Fibroblast of upper back skin (primary cell): ENCODE results near the gene SWT1.
"Not testable (repeated sequence)": the region's sequence is repeated elsewhere in the genome, so short reads cannot be mapped to it uniquely, and the experiment has no call there.

Experiments
- DNase-seq: peaks from one replicate; pipeline ENCODE4 v3.0.0-alpha.2; 2013

The SWT1 gene

DNA sequence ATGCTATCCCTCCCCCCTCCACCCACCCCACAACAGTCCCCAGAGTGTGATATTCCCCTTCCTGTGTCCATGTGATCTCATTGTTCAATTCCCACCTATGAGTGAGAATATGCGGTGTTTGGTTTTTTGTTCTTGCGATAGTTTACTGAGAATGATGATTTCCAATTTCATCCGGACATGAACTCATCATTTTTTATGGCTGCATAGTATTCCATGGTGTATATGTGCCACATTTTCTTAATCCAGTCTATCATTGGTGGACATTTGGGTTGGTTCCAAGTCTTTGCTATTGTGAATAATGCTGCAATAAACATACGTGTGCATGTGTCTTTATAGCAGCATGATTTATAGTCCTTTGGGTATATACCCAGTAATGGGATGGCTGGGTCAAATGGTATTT, 95.0 kb downstream of the SWT1 start:
- DNase-seq: not testable (repeated sequence)

DNA sequence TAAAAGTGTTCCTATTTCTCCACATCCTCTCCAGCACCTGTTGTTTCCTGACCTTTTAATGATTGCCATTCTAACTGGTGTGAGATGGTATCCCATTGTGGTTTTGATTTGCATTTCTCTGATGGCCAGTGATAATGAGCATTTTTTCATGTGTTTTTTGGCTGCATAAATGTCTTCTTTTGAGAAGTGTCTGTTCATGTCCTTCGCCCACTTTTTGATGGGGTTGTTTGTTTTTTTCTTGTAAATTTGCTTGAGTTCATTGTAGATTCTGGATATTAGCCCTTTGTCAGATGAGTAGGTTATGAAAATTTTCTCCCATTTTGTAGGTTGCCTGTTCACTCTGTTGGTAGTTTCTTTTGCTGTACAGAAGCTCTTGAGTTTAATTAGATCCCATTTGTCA, 95.4 kb downstream of the SWT1 start:
- not testable (repeated sequence) for DNase-seq

DNA sequence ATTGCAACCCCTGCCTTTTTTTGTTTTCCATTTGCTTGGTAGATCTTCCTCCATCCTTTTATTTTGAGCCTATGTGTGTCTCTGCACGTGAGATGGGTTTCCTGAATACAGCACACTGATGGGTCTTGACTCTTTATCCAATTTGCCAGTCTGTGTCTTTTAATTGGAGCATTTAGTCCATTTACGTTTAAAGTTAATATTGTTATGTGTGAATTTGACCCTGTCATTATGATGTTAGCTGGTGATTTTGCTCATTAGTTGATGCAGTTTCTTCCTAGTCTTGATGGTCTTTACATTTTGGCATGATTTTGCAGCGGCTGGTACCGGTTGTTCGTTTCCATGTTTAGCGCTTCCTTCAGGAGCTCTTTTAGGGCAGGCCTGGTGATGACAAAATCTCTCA, 98.6 kb downstream of the SWT1 start:
- DNase-seq: not testable (repeated sequence)

DNA sequence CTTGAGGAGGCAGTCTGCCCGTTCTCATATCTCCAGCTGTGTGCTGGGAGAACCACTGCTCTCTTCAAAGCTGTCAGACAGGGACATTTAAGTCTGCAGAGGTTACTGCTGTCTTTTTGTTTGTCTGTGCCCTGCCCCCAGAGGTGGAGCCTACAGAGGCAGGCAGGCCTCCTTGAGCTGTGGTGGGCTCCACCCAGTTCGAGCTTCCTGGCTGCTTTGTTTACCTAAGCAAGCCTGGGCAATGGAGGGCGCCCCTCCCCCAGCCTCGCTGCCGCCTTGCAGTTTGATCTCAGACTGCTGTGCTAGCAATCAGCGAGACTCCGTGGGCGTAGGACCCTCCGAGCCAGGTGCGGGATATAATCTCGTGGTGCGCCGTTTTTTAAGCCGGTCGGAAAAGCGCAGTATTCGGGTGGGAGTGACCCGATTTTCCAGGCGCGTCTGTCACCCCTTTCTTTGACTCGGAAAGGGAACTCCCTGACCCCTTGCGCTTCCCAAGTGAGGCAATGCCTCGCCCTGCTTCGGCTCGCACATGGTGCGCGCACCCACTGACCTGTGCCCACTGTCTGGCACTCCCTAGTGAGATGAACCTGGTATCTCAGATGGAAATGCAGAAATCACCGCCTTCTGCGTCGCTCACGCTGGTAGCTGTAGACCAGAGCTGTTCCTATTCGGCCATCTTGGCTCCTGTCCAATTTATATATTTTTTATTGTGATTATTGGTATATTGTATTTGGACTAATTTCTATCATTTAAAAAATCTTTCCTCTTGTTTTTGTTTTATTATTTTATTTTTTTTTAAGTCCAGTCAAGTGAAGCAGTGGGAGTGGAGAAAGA, 100.4 kb downstream of the SWT1 start:
- not testable (repeated sequence) for DNase-seq

DNA sequence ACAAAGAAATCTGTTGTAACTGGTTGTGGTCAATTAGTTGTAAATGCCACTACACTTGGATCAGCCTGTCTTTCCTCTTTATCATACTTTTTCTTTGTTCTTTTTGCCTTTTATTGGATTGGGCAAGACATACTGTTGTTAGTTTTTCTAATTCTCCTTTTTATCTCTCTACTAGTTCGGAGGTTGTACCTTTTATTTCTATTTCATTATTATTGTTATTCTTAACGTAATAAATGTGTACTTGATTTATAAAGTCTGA, 100.9 kb downstream of the SWT1 start:
- peak; percentile 7 for DNase-seq

DNA sequence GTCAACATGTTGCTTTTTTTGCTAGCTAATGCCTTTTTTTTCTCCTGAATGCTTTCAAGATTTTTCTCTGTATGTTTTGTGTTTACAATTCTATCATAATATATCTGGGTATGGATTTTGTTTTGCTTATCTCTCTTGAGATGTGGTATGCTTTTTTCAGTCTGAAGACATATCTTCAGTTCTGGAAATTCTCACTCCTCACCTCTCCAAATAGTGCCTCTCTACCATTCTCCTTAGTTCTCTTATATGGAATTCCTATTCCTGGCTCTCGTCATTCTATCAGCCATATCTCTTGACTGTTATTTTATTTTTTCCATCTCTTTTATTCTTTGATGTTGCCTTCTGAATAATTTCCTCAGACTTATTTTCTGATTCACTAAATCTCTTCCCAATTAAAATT, 101.7 kb downstream of the SWT1 start:
- no peak for DNase-seq

DNA sequence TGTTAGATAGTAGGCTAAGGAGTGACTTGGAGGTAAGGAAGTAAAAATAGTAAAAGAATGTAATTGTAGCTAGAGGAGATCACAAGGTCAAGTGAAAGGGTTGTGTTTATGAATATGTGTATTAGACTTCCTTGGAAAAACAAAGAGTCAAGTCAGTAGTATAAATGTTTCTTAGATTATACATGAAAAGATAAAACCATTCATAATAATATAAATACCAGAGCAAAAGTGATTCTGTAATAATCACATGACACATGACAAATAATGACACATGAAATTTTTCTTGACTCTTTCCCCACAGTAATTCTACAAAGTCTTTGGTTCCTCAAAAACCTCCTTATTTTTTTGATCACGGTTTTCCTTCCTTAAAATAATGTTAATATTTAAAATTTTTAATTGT, 103.6 kb downstream of the SWT1 start:
- no peak for DNase-seq

DNA sequence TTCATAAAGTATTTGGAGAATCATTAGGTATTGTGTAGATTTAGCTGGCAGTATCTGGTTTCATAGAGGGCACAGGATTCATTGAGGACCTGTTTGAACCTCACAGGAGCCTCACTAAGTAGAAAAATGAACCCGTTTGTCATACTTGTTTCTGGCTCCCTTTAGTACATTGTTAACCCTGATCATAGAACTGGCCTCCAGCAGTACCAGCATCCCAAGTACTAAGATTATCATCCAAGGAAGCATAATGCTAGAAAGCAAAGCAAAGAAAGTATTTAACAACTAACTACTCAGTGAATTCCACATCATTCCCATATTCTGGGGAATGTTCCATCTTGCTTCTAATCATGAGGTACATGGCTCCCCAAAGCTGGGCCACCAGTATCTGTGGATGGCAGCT, 105.2 kb downstream of the SWT1 start:
- DNase-seq: no peak

DNA sequence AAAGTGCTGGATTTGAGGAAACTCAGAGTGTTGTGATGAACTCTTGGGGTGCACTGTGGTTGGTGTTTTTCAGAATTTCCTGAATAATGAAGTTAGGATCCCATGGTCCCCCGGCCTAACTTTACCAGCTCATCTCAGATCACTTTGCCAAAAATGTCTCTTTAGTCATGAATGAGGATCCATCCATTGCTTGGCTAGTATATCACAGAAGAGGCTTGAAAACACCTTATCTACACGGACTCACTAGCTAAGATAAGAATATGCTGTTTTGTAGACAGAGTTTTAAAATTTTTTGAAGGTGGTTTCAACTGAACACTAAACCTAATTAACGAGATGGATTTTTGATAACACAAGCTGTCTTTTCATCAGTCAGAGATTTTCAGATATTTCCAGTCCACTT, 106.3 kb downstream of the SWT1 start:
- DNase-seq: no peak

DNA sequence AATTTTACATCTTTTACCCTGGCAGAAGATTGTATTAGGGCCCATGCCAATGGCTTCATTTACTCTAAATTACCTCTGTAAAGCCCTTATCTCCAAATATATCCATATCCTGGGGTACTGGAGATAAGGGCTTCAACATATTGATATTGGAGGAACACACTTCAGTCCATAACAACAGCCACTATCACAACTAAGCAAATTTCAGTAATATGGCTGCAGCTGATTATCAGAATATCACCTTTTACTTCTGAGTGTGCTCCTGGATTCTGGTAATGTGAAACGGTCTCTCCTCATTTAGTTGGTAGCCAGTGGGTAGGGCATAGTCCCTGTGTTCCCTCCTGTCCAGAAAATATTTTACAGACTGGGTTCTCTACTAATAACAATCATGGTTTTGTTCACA, 106.8 kb downstream of the SWT1 start:
- no peak for DNase-seq

DNA sequence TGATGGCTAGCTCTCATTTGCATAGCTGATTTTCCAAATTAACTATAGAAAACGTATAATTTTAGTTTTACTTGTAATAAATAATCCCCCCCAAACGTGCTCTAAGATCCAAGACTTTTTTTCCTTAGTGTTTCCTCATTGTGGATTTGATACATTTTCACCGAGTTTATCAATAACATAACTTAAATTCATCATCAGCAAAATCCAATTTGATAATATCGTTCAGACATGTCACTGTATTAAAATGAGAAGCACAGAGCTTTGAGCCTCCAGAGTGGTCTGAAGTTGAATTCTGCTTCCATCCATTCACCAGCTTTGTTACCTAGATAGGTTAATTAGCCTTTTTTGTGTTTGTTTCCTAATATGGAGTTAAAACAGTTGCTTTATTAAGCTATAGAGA, 108.3 kb downstream of the SWT1 start:
- no peak for DNase-seq

DNA sequence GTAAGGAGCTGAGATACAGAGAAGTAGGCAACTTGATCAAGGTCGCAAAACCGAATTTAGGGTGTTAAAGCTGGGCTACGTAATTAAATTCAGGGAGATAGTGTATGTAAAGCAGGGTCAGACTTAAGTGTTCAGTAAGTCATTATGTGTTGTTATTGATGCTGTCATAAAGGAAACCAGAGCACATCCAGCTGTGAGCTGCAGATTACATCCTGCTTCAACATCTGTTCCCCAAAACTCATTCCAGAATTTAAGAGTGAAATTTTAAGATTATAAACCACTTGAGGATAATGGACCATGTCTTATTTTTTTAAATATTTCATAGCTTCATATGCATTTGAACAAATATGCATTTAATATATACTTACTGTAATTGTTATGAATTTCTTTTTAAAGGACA, 110.3 kb downstream of the SWT1 start:
- DNase-seq: no peak

DNA sequence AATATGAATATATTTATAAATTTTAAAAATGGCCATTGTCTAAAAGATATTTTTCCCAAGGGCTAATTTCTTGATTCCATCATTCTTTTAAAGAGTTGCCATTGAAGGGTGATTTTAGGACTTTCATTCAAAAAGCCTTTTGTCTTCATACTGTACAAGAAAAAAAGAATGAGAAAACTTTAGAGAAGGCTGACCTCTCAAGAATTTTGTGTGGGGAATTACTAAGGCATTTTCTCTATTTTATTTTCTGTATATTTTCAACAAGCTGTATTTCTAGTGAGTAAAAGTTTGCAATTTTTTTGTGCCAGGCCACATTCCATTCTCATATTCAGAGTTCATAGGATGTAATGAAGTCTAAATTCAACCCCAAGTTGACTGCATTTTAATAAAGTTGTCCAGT, 110.7 kb downstream of the SWT1 start:
- DNase-seq: no peak

DNA sequence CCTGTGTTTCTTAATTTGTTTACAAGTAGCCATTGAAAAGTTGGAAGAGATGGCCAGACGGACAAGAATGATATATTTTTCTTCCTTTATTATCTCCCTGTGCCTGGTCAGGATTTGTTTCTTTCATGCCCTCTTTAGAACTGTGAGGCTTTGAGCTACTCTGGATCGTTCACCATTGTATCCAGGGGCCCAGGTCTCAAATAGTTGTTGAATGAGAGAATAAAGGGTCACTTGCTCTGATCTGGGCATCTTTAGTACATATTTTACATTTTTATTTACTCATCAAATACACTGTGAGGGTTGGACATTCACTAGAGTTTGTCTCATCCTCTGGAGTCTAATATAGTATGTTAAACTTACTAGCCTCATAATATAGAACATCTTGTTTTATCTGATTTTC, 111.4 kb downstream of the SWT1 start:
- DNase-seq: no peak

DNA sequence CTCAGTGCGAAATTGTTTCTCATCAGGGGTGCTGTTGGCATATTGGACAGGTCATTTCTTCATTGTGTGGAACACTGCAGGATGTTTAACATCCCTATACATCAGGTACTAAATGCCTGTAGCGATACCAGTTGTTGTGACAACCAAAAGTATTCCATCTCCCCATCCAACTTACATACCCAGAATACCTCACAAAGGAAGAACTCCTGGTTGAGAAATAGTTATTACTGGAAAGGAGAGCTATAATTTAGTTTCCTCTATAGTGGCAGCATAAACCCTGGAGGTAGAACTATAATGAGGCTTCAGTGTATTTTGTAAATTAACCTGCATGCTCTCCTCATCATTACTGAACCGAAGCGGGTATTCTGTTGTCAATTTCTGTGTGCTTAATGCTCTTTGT, 115.0 kb downstream of the SWT1 start:
- DNase-seq: no peak

DNA sequence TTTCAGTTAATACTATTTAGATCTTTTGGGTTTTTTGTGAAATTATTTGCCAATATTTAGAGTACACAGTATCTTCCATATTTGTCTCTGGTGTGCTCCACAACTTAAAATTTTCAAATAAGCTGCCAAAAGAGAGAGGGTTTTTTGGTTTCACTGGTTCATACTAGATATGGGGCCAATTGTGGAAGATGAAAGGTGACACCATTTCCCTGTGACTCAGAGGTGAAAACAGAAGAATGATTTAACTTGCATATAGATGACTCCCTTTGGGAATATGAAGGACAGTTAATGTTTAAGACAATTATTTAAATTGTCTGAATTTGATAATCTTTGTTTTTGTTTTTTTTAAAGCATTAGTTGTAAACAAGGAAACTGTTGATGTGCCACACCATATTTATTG, 122.6 kb downstream of the SWT1 start:
- DNase-seq: peak; percentile 44

DNA sequence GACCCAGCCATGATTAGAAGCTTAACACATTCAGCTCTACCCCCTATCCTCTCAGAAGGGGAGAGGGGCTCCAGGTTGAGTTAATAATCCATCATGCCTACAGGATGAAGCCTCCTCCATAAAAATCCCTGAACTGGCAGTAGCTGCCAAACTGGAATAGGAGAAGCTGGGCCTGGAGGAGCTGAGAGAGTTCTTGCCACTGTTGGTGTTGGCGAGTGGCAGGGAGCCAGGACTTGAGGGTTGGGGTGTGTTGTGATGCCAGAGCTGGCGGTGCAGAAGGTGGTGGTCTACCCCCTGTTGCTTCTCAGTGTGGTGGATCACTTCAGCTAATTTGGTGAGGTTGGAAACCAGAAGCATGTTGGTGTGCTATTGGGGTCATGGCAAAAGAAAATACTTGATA, 123.6 kb downstream of the SWT1 start:
- no peak for DNase-seq

DNA sequence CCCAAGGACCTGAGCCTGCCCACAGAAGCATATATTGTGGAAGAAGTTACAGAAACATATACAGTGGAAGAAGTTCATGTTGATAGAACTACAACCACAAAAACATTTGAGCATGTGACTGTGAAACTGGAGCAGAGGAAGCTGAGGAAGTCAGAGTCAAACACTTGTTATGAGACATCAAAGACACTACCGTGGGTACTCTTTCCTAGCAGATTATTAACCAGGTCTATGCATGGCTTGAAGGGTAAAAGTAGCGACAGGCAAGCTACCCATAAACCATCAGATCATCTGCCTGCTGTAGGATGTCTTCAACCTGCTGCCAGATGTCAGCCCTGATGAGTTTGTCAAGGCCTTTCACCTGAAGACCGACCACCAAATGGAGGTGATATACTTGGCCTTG, 124.3 kb downstream of the SWT1 start:
- no peak for DNase-seq

DNA sequence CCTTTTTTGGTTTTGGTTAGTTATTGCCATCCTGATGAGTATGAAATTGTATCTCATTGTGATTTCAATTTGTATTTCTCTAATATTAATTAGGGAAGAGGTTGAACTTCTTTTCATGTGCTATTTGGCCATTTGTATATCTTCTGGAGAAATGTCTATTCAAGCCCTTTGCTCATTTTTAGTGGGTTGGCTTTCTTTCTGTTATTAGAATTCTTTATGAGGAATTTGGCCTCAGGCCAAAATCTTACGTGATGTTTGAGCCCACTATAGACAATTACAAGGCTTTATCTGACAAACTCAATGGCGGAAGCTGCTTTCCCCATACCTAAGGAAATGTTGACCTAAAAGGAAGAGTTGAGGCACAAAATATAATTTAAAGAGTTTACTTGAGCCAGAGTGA, 127.1 kb downstream of the SWT1 start:
- DNase-seq: no peak

DNA sequence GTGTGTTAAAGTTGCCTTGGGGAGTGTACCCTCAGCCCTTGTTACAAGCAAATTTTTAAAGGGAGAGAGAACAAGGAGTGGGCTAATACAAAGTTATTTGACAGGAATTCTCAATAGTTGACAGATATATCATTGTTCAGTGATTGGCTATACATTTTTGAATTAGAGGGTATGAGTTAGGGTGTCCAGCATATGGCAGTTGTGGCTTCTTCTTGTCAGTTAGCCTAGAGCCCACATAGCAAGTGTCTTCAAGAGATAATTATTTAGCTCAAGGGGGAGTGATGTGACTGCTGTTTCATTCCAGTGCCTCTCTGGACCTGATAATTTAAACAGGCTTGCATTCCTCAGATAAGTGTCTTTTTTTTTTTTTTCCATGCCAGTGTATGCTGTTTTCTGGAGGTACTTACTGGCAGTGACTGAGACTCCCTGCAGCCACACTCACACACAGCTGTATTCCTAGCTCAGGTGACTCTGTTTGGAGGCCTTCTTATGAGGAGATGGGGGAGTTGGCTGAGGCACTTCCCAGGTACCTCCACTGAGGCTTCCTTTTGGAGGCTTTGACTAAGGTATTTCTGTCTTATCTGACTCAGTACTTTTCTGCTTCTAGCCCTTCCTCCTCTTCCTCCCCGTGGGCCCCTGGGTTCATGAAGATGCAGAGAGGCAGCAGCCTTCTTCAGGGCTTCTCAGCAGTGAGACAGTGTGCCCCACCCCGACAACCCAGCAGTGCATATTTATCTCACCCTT, 127.7 kb downstream of the SWT1 start:
- no peak for DNase-seq

DNA sequence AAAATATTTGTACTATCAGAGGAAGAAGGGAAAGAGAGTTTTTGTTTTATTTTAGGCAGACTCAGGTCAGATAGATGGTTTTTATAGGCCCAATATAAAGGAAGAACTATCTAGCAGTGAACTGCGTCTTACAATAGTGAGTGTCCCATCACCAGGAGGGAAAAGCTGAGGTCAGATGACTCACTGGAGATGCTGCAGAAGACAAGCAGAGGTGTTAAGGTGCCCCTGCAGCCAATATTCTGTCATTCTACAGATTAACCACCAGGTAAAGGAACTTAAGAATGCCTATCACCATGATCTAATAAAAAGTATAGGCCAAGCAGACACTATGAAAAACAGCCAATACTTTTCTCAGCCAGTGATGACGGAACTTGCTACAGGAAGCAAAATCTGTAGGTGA, 130.5 kb downstream of the SWT1 start:
- DNase-seq: no peak

DNA sequence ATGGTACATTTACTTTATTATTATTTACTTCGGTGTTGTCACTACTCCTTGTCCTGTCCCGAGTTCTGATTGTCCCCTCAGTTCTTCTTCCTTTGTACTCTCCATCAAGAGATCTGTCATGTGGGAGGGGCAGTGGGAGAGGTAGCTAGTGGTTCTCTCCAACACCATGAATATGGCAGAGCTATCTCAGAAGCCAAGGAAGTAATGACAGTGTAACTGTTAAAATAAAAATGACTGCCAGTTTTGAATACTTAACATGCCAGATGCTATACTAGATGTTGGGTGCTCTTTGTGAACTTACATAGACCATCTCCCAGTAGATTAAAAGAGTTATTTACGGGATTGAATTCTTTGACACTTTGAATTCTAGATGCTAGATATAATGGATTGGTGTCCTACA, 131.5 kb downstream of the SWT1 start:
- DNase-seq: no peak

DNA sequence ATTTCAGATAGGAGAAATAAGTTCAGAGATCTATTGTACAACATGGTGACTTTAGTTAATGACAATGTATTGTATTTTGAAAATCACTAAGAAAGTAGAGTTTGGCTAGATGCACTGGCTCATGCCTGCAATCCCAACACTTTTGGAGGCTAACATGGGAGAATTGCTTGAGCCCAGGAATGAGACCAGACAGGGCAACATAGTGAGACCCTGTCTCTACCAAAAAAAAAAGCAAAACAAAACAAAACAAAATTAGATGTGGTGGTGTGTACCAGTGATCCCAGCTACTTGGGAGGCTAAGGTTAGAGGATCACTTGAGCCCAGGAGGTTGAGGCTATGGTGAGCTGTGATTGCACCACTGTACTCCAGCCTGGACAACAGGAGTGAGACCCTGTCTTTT, 132.9 kb downstream of the SWT1 start:
- no peak for DNase-seq

DNA sequence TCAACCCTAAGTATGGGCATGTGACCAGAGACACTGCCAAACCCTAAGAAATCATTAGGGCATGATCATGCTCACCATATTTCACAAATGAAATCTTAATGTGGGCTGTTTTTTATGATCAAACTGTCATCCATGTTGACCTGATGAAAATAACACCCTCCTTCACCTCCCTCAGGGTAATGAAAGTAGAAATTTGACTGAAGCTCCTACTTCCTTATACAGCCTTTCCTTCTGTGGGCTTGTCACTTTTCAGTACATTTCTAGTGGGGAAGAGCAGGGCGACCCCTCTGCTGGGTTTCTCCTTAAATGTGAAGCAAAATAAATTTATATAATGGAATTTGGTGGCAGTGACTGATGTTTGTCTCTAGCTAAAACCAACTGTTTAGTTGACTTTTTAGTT, 134.2 kb downstream of the SWT1 start:
- no peak for DNase-seq

DNA sequence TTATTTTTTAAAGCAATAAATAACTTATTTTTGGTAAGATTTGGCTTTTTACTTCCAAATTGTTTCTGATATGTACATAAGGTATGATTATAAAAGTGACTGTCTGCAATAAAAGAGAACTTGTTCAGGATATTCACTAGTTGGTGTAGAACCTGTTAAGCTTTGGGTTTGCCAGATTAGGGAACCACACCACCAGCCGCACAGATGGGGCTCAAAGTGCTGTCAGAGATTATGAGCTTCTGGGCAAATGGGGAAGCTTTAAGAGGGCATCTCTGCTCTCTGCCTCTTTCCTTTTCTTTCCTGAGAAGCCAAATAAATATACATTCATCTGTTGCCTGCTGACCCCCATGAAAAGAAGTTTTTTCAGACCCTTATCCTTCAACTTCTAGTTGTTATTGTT, 134.7 kb downstream of the SWT1 start:
- DNase-seq: no peak
